ENCODE measurements around the gene NKX2-1. TPM values are rescaled to one million over a fixed set of nuclear protein-coding genes. Genes with fewer than 3 reads are reported as not detected.
A peak's percentile ranks its signal among the peaks of the same experiment; 100 is the strongest.
"Not testable (repeated sequence)": the region's sequence is repeated elsewhere in the genome, so short reads cannot be mapped to it uniquely, and the experiment has no call there.

Gene NKX2-1
- total RNA-seq, 1 donor from 2014 or later: 0.82 TPM

DNA sequence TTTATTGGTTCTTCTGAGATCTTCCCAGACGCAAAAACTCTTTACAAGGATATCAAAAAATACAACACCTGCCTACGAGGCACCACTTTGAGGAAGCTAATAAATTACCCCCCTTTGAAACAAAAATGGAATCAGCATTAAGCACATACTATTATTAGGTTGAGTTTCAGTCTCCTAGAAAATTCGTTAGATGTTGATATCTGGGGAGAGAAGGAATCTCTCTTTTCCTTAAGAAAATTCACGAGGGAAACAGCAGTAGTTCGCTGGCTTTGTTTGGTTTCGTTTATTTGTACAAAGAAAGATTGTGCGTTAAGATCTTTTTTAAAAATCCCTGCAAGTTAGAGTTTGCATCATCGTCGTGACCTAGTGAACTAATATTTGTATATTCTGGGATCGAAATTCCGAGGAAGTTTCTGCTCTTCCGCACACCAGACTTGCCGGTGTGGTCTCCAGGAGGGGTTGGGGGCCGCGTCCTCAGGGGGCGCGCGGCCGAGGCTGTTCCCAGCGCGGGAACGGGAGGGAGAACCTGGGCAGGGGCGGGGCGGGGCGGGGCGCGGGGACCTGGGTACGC is 12.1 kb downstream of the NKX2-1 start:
- FAIRE-seq (no peak), DNase-seq (ENCODE audit: low spot score in 2 of 2) (peak in 1 of 2 donors; percentile 16)

DNA sequence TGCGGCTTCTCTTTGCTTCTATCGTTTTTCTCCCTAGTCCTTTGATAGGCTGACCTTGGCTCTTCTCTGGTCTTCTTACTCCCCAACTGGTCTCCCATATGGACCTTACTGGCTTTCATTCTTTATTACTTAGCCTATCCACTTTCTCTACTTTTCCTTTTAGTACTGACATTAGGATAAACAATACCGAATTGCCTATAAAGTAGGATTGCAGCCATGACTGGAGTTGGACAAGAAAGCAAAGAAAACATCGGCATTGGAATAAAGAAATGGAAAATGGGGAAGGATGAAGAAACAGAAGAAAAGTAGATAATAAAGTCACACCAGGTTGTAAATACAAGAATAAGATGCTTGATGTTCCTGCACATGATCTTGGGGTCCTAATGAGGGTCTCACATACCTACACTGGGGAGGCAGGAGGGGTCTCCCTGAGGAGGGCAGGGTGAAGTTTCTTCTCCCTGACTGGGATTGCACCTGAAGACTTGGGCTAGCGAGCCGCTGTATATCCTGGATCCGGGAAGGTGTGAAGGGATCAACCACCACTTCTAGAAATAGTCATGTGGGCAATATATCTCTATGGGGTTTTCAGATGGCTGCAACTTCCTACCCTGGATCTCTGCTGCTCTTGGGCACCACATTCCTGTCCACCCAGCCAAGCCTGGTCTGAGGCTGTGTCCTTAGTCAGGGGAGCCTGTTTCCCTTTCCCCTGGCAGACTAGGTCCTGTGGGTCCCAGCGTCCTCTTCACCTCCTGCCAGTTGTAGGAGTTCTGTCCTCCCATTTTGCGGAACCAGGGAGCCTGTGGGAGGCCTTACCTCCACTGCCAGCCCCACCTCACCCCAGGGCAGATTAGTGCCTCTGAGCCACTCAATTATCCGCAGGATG is 13.1 kb downstream of the NKX2-1 start:
- DNase-seq (ENCODE audit: low spot score in 2 of 2): peak in 1 of 2 donors; percentile 29

DNA sequence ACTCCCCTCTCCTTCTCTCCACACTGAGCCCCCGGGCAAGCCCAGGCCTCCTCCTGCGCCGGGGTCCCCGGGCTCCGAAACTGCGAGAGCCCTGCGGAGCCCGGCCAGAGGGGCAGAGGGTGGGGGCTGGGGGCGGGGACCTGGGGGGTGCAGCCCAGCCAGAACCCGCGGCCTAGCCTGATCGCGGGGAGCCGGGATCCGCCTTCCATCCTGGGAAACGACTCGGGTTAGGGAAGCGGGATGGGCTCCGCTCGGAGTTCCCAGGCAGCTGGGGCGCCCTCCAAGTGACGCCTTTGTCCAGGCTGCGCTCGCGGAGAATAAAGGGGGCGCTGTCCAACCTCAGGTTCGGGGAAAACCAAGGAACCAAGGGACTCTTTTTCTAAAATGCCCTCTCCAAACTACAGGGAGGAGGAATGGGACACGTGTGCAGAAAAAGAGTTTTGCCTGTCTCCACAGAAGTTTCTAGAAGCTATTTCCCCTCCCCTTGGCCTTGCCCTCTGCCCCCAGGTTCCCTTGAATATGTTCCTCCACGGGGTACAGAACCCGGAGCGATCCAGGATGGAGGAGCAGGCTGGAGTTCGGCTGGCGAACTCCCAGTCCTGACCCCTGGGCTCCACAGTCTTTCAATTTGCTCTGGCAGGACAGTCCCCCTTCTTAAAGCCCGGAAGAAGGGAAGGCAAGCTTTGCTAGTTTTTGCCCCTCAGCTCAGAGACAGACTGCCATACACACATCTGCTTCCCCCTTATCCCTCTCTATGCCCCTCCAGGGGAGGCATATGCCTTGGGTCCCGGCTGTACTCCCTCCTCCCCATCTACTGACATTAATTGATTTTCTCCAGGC is 13.9 kb downstream of the NKX2-1 start:
- peak in 1 of 2 donors; percentile 24 for DNase-seq (ENCODE audit: low spot score in 2 of 2)
- no peak for FAIRE-seq

More for the DNA sequence above, 13.1 kb downstream of the NKX2-1 start:
- FAIRE-seq: no peak

DNA sequence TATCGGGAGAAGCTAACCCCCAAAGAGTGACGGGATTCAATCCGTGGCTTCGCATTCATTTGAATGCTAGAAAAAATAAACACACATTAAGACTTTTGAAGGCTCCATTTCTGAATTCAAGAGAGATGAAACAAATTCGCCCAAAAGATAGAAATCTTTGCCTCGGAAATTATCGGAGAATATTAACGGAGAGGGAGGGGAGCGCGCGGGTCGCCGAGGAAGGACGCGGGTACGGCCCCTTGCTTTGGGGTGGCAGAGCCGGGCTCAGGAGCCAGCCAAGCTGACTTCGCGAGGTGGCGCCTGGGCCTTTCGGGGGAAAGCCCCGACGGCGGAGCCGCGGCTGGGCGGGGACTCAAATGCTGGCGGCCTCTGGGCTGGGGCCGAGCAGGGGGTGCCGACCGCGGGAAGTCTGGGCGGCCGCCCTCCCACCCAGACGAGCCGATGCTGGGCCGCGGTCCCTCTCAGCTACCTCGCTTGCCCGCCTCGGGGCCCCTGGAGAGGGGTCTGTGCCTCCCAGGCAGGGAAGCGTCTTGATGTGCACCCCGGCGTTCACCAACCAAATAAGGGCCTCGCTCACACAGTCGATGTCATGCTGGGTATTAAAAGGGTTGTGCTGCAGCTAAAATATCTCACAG is 14.7 kb downstream of the NKX2-1 start:
- DNase-seq (ENCODE audit: low spot score in 2 of 2): peak in 1 of 2 donors; percentile 29
- FAIRE-seq: no peak

DNA sequence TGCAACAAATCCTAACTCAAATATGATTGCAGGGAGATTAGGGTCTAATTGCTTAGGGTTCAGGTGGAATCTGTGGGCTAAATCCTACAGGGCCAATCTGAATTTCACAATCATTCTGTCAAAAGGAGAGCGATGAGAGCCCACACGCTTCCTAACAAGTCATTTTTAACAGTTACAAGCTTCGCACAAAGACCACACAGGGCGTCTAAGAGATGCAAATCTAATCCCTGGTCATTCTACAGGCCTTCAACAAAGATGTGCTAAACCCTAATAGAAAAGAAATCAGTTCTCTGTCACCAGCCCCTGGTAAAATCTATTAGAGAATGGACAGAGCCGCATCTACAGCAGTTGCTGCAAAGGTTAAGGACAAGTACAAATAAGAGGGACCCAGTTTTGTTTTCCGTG is 15.3 kb downstream of the NKX2-1 start:
- peak in 1 of 2 donors; percentile 19 for DNase-seq (ENCODE audit: low spot score in 2 of 2)
- no peak for FAIRE-seq

DNA sequence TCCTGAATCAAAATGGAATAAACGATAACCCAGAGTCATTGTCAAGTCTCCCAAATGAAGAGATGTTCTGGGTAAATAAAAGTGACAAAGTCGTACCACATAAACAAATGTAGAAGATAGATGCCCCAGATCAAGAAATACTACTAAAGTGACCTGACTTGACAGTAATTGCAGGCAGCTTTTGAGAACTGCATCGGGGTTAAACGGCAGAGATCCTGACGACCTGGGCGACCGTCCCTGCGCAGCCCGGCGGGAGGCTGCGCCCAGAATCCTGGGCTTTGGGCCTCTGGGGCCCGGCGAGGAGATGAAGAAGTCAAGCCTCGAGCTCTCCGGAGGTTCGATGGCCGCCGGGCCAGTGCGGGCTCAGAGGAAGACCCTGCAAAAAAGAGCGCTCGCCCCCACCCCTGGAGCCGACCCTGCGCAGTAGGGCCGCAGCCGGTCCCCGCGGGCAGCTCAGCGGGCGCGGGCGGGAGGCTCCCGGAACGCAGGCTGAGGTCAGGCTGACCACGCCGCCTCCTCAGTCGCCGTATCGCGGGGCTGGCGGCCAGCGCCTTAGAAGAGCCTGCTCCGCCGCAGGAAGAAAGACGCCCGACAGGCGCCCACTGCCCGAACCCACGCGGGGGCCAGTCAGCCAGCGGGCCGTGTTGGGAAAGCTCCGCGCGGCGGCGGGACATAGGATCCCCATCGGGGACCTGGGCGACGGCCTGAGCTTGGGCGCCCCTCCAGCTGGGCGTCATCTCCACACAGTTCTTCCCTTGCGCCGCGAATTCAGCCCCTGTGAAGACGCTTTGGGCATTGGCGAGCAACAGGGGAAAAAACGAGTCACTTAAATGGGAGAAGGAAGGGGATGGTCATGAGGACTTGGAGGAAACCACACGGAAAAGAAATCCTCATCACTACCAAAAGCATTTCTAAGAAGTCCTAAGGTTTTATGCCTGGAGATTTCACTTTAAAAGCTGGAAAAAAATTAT is 16.0 kb downstream of the NKX2-1 start:
- DNase-seq (ENCODE audit: low spot score in 2 of 2) (peak in 1 of 2 donors; percentile 24), FAIRE-seq (no peak)

DNA sequence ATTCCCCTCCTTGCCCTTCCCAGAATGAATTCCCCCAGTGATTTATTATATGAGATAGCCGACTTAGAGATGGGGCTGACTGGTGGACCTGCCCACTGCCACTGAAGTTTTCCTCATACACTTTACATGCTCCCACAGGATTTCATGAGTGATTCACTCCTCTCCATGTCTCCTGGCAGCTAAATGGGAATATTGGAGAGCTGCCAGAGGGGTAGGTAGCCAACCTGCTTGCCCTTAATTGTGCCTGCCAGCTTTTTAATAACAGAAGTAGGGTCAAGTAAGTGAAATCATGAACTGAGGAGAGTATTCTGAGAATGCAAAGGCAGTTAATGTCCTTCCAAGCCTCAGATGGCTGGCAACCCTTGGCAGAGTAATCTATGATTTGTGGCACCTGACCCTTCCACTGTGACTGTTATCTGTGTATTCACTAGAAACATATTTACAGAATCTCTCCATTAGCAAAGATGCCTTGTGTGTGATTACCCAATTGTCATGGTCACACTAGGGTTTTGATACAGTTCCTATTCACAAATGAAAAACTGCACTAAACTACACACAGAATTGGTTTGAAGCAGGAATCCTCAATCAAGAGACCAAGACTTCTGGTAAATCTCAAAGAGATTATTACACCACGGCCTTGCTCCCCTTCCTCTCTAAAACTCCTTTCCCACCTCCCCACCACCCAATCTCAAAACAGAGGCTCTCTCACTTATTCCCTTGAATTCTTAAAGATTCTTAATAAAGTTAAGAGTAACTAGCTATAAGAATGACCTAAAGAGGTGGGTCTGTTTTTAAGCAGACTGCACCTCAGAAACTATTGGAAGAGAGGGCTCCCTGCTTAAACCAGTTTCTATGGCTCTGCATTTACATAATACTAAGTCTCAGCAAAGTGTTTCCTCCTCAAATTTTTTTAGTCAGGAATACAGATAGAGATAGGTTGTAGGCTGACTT is 17.2 kb downstream of the NKX2-1 start:
- FAIRE-seq (no peak), DNase-seq (ENCODE audit: low spot score in 2 of 2) (no peak)

DNA sequence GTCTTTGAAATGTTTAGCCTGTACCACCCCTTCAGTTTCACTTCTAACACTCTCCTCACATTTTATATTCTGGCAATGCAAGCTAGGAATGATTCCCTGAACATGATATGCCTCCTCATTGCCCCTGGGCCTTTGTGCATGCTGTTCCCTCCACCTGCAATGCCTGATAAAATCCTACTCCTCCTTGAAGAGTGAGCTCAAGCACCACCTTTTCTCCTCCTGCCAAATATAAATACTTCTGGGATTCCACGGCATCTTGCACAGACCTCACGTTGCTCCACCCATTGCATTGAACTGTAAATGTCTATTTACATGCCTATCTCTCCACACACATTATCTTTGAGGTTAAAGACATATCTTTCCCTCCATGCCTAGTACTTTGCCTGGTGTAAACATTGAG is 21.1 kb downstream of the NKX2-1 start:
- no peak for DNase-seq (ENCODE audit: low spot score in 2 of 2)
- FAIRE-seq: no peak

DNA sequence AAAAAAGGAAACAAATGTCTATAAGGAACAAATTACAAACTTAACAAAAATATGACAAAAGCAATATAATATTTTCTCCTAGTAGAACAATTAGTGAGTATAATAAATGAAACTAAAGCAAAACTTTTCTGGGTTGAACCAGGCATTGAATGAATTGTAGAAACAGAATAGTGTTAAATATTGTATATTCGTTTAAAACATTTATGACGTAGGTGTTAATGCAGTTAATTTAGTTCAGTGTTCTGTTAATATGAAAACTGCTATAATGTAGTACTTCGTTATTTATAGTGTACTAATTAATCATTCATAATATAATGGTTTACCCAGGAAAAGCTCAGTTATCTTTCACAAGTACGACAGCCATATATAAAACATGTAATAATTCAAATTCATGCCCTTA is 23.7 kb downstream of the NKX2-1 start:
- no peak for DNase-seq (ENCODE audit: low spot score in 2 of 2)
- FAIRE-seq: no peak

DNA sequence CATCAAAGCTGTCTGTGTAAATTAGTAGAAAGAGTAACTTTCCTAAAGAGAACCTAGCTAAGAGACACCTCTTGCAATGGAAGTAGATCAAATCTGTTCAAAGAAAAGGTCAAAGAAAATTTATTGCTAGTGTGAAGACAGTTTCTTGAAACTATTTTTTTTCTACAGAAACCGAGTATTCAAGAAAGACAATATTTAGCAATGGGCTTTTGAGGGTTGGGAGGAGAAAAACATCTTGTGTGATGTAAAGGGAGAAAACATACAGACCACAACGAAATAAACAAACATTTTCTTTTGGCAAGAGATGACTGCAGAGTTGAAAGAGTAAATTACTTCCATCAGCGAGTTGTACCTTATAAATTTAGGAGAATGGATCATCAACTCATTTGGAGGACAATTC is 24.4 kb downstream of the NKX2-1 start:
- FAIRE-seq (no peak), DNase-seq (ENCODE audit: low spot score in 2 of 2) (no peak)

DNA sequence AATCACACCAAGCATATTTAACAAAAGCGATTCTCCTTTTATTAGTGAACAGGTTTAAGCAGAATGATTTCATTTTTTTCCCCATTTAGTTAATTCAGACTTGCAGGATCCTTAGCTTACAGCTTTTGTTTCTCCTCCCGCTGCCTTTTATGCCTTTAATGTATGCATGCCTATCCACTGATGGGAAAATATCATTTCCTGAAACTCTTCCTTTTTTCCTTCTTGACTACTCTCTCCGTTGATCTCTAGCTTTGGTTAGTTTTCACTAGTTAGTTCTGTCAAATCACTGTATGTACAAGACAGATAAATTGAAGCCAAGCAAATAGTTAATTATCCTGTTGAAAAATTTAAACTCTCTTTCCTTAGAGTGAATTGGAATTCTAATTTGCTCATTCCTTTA is 26.3 kb downstream of the NKX2-1 start:
- DNase-seq (ENCODE audit: low spot score in 2 of 2): no peak
- no peak for FAIRE-seq

DNA sequence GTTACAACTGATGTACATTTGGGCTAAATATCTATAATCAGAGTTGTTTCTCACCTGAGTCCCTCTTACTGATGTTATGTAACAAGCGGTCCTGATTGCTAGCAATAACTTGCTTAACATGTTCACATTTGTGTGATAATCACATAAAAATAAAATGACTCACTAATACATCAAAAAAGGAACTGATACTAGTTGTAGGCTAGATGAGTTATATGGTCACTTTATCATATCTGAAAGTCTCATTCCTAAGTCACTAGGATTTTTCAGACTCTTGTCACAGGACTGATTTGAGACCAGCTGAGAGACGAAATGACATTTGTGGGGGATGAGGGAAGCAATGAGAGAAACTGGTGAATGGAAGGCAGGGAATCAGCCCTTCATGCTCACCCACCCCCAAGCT is 34.3 kb downstream of the NKX2-1 start:
- DNase-seq (ENCODE audit: low spot score in 2 of 2): no peak
- no peak for FAIRE-seq

DNA sequence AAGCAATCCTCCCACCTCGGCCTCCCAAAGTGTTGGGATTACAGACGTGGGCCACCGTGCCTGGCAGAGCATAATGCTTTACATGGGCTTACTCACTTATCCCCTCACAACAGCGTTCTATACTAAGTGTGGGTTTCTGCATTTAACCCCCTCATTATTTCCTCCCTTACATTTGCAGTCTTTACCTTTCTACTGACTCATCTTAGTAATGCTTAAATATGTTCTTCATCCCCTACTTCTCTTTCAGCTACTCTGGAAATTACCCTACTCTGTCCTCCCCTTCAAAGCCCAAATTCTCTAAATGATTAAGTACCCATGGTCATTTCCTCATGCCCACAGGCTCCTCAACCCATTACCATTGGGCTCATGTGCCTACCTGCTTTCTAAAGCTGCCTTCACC is 40.7 kb downstream of the NKX2-1 start:
- DNase-seq (ENCODE audit: low spot score in 2 of 2): no peak
- FAIRE-seq: no peak

DNA sequence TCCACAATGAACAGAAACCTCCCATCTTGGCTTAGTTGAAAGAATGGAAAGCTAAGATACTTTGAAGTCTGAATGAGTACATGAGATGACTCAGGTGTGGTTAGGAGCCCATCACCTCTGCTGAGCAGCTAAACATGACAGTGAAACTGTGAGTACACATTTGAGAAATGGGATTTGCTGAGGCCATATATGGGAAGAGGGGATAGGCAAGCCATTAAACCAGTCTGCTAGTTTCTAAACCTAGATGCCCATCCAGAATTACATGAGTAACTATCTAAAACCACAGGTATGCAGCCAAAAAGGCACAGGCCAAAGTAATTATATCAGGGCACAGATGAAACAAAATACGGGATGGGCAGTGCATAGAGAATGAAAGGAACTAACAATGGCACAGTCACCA is 41.2 kb downstream of the NKX2-1 start:
- no peak for FAIRE-seq

DNA sequence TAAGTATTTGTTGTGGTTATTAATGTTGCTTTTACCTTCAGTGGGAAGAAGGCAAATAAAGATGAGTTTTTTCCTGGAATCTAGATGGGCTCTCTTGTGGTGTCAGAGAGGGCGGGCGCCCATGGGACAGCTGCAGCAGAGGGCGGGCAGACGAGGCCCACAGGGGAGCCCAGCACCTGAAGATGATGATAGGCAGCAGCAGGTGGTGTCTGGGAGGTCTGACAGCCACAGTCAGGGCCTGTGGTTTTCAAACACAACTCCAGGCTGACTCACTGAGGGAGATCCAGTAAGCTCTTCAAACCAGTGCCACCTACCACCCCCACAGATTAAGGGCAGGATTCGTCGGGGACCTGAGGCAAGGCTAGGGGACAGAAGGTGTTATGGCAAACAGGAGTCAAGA is 42.8 kb downstream of the NKX2-1 start:
- no peak for FAIRE-seq
- no peak for DNase-seq (ENCODE audit: low spot score in 2 of 2)

More for the DNA sequence above, 41.2 kb downstream of the NKX2-1 start:
- no peak for DNase-seq (ENCODE audit: low spot score in 2 of 2)

DNA sequence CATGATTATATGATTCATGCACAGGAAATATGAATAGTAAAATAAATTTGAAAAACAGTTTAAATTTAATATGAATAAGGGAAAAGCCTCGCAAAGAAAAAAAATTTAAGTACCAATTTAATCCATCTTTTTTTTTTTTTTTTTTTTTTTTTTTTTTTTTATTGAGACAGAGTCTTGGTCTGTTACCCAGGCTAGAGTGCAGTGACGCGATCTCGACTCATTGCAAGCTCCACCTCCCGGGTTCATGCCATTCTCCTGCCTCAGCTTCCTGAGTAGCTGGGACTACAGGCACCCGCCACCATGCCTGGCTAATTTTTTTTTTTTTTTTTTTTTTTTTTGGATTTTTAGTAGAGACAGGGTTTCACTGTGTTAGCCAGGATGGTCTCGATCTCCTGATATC is 44.0 kb downstream of the NKX2-1 start:
- not testable (repeated sequence) for DNase-seq (ENCODE audit: low spot score in 2 of 2); FAIRE-seq

DNA sequence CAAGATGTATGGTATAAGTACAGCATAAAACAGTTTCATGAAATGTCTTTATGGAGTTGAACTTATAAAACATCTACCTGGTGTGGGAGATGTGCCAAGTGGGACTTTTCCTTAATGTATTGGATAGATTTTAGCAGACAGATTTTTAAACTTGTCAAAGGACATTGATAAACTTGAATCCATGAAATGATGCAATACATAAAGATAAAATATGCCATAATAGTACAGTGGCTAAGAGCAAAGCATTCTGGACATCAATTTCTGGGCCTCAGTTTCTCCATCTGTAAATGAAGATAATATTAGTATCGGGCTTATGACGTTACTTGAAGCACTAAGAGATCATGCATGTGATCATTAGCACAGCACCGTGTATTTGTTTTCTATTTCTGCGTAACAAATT is 45.4 kb downstream of the NKX2-1 start:
- no peak for FAIRE-seq
- DNase-seq (ENCODE audit: low spot score in 2 of 2): no peak

DNA sequence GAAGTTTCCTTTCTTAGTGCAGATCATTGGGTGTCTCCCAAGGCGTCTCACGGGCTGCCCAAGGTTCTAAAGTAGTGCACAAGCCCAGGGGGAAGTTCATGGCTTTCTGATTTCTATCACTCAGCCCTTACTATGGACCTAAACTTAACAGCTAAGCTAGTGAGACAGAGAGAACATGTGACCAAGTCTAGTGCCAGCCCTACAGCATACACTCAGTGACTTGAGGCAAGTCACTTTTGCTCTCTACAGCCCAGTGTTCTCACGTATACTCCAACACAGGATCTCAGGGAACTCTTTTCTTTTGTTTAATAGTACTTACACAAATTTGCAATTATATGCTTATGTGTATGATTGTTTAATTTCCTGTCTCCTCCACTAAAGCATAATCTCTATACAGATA is 48.6 kb downstream of the NKX2-1 start:
- DNase-seq (ENCODE audit: low spot score in 2 of 2) (no peak), FAIRE-seq (no peak)
